ENCODE measurements around the gene DOCK10.

The DOCK10 gene

DNA sequence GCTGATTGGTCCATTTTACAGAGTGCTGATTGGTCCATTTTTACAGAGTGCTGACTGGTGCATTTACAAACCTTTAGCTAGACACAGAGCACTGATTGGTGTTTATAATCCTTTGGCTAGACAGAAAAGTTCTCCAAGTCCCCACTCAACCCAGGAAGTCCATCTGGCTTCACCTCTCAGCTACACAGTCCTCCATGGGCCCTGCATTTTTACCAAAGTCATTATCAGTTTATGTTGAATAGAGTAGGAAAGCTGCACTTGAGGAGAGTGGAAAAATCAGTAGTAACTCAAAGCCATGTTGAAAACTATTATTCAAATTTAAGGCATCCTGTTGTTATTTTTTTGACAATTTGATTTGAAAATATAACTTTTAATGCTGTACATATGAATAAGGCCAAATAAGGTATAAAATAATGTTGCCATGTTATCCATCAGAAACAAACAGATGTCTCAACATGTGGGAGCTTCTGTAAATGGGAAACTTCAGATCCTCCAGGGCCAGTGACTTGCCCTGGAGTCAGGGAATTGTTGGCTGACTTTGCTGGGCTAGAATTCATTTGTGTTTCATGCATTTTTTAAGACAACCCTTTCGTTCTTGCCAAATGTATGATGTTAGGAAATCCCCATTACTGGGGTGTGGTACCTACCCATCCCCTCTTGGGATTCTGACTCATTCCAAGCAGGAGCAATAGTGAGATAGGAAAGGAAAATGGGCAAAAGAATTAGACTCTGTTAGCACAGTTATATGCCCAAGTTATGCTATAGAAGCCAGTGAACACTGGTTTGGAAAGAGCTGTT, 288.3 kb downstream of the DOCK10 start:
- DNase-seq, result no peak

DNA sequence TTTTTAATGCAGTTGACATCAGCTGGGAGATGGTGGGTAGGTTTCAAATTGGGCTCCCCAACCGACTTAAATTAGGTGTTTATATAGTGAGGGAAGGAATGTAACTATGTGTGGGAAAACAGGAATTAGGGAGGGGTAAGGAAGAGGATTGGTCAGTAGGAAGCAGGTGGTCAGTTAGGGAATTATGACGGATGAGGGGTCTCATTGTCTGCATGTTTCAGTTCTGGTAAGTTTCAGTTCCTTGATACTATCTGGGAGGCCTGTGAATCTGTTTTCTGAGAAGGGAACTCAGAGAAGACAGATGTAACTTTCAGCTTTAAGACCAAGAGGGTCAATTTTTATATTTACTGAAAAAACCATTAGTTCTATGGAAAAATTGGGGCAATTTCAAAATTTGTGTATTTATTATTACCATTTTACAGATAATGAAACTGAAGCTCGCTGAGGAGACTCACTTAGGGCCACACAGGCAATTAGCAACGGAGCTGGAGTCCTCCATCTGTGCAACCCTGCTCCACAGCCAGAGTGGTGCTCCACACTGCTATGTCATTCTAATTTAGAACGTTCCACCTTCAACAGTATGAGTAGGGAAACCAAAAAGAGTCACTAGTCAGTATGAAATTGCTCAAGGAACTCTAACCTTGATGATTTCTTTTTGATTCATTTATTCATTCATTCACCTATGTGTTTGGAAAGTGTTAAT, 290.1 kb downstream of the DOCK10 start:
- DNase-seq, result no peak

- no peak for DNase-seq
Measured at GRCh38 chr2:224749136-224749535, 293.1 kb downstream of the DOCK10 start.

DNA sequence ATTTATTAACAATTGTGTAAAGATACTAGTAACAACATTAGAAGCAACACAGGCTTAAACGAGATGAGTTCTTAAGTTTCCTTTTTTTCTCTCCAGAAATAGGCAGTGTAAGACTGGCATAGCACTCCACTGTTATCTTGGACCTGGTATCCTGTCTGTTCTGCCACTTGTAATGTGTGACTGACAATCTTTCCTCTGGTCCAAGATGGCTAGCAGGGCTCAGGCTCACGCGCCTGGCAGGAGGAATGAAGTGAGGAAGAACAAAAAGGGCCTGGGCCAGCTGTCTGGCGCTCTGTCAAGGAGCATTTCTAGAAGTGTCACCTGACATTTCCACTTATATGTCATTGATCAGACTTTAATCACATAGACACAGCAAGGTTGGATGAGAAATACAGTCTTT, 294.5 kb downstream of the DOCK10 start:
- no peak for DNase-seq

DNA sequence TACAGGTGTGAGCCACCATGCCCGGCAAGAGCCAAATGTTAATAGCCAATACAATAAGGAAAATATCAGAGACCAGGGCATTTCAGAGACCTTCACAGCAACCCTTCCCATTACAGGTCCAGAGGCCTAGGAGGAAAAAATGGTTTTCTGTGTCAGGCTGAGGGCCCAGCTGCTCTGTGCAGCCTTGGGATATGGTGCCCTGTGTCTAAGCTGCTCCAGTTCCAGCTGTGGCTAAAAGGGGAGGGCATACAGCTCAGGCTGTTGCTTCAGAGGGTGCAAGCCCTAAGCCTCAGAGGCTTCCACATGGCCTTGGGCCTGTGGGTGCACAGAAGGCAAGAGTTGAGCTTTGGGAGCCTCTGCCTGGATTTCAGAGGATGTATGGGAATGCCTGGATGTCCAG, 306.0 kb downstream of the DOCK10 start:
- DNase-seq, result no peak

- DNase-seq, result no peak
Measured at GRCh38 chr2:224734949-224735348, 307.3 kb downstream of the DOCK10 start.

GRCh38 chr2:224731665-224732064, 310.6 kb downstream of the DOCK10 start:
- no peak for DNase-seq

DNA sequence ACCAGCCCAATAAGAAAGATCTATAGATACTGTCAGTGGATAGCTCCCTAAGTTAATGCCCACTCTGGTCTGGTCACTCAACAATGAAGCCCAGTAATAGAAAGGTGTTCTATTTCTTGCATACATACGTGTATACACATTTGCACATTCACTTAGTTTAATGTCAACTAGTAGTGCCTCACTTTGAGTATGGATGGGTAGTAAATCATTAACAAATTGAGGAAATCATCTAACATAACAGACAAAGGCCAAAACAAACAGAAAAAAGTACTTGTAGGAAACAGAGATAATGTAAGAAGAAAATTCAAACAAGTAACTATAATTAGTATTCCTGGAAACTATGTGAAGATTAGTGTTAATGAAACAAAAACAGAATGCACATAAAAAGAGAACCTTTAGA, 312.8 kb downstream of the DOCK10 start:
- DNase-seq, result no peak

DNA sequence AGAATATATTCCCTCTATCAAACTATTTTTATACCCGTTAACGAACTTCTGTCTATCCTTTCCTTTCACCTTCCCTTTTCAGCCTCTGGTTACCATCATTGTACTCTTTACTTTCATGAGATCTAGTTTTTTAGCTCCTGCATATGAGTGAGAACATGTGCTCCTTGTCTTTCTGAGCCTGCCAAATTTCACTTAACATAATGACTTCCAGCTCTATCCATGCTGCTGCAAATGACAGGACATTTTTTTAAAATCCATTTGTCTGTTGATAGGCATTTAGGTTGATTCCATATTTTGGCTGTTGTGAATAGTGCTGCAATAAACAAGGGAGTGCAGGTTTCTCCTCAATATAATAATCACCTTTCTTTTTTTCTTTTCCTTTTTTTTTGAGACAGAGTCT, 317.9 kb downstream of the DOCK10 start:
- DNase-seq, result no peak

GRCh38 chr2:224723586-224724217, 318.6 kb downstream of the DOCK10 start:
- no peak for DNase-seq

DNA sequence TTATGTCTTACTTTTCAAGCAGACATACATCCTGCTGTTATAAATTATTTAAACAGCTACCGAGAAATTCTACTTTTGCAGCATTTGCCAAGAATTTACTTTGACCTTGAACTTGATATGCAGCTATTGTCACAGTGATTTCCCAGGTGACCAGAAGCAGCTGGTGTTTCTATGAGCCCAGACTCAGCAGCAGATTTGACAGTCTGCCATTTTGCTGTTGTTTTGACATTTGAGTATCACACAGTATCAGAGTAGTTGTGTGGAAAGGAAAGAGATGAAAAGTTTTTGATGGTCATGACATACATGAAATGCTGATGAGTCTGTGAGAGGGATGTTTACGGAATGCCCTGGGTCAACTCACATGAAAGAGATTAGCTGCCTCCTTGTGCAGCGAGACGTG, 319.5 kb downstream of the DOCK10 start:
- no peak for DNase-seq

DNA sequence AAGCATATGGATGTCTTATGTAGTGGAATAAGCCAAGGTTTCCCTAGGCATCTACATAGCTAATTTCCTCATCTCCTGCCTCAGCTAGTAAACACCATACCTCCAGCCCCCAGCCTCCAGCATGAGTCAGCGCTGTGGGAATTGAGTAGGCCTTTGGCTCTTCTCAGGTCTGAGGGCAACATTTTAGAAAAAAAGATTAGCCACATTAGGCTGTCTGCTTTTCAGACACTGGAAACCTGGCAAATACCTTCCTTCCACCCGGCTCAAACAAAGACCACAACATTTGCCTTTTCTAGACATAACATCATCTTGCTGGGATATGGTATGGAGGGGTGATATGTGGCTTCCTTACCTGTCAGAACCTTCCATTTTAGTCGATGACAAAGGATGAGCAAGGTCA, 320.0 kb downstream of the DOCK10 start:
- no peak for DNase-seq

GRCh38 chr2:224716921-224717320, 325.3 kb downstream of the DOCK10 start:
- no peak for DNase-seq

- DNase-seq, result no peak
Measured at GRCh38 chr2:224716201-224716600, 326.1 kb downstream of the DOCK10 start, which contains the start of gene CCDC195. Gene CCDC195 (minus strand): TSS chr2:224716365. CDS start chr2:224716365, 0 bp downstream.

Measured in activated CD4-positive, CD25-positive, alpha-beta regulatory T cell (primary cell).